Muscle of leg (tissue), 16 donors: ENCODE measurements around the gene CFAP410. TPM values are rescaled to one million over a fixed set of nuclear protein-coding genes. Genes with fewer than 3 reads are reported as not detected.

Experiments
- DNase-seq: peaks from one replicate; pipeline ENCODE4 v3.0.0; 2013
- H3K27ac ChIP-seq: one replicate; pipeline ENCODE4 v1.5.1; 2013; ENCODE audit warnings: mild to moderate bottlenecking, low read length, control low read depth
- H3K27me3 ChIP-seq: one replicate; pipeline ENCODE4 v1.6.1; 2013; ENCODE audit warnings: low read length; ENCODE audit not compliant: control insufficient read depth, insufficient read depth
- H3K36me3 ChIP-seq: one replicate; pipeline ENCODE4 v1.6.1; 2013; ENCODE audit warnings: low read length; ENCODE audit not compliant: control insufficient read depth, insufficient read depth
- H3K4me1 ChIP-seq: one replicate; pipeline ENCODE4 v1.6.1; 2013; ENCODE audit warnings: low read length; ENCODE audit not compliant: control insufficient read depth, insufficient read depth
- H3K4me3 ChIP-seq: one replicate; pipeline ENCODE4 v1.5.1; 2013; ENCODE audit warnings: low read length, control low read depth
- H3K9me3 ChIP-seq: replicated peaks from 2 replicates; pipeline ENCODE4 v1.6.1; 2013; ENCODE audit warnings: low read depth, low read length; ENCODE audit not compliant: control insufficient read depth
- WGBS: methylation state at CpG from one replicate; pipeline ENCODE4 v1.1.5; 2013; ENCODE audit warnings: missing lambda C conversion rate; ENCODE audit not compliant: insufficient coverage; 5-methylcytosine and 5-hydroxymethylcytosine counted together
- long read RNA-seq, 11 donors: transcript quantifications; one replicate each; lab custom pipeline, GENCODE V29; 2026
- polyA plus RNA-seq, 8 donors: library from polyadenylated mRNA; unstranded; fragments of 120-200 nt; gene quantifications; one replicate each; pipeline versions ENCODE4 v1.2.1 to v1.2.3, GENCODE V29; 2013; ENCODE audit warnings: inconsistent platforms in 1 of 8, low replicate concordance in 1 of 8; ENCODE audit not compliant: insufficient read length in 8 of 8, insufficient read depth in 1 of 8
- total RNA-seq: library from RNA; stranded (reverse); fragments of 120-200 nt; gene quantifications from one replicate; pipeline ENCODE4 v1.2.4, GENCODE V29; 2013

The CFAP410 gene
- total RNA-seq (15.9 TPM), polyA plus RNA-seq (10 to 100 TPM; 17.5 to 23.9 (median 20.2) TPM)
- long read RNA-seq, donor 1, partial matches to known transcripts = 0 of 1 reads
- long read RNA-seq, donor 1, other reads (novel, unspliced or antisense) = 0 of 1 reads
- long read RNA-seq, donor 2 = 0 reads
- long read RNA-seq, donor 3 = 0 reads
- long read RNA-seq, donor 4, partial matches to known transcripts = 0 of 1 reads
- long read RNA-seq, donor 4, other reads (novel, unspliced or antisense) = 0 of 1 reads
- long read RNA-seq, donor 5, partial matches to known transcripts = 6 of 14 reads
- long read RNA-seq, donor 5, other reads (novel, unspliced or antisense) = 5 of 14 reads
- long read RNA-seq, donor 6, partial matches to known transcripts = 0 of 10 reads
- long read RNA-seq, donor 6, other reads (novel, unspliced or antisense) = 6 of 10 reads
- long read RNA-seq, donor 7, partial matches to known transcripts = 0 of 1 reads
- long read RNA-seq, donor 7, other reads (novel, unspliced or antisense) = 0 of 1 reads
- long read RNA-seq, donor 8 = 0 reads
- long read RNA-seq, donor 9 = 0 reads
- long read RNA-seq, donor 10 = 0 reads
- long read RNA-seq, donor 11 = 0 reads

- Histone ChIP-seq H3K4me1 (peaks cover 17% of the 10 kb centered on the region), H3K36me3 (peaks cover 24% of the 10 kb centered on the region), H3K27ac (peak within 1 kb of the TSS; percentile 95), H3K4me3 (peak within 1 kb of the TSS; percentile 82), H3K9me3 (no peaks in the 10 kb centered on the region), H3K27me3 (no peaks in the 10 kb centered on the region)
- under 1% methylated on average over 68 of the region's 90 CpGs for WGBS
- DNase-seq = peak; percentile 98
These were observed at the start of gene CFAP410 for GRCh38 chr21:44338971-44339910. TSS of gene CFAP410 (minus strand) at chr21:44339390. CDS start at chr21:44339194, 196 bp downstream.

- Histone ChIP-seq H3K4me3 (no peak overlapping the region), H3K9me3 (peaks cover 9% of the 10 kb centered on the region), H3K27me3 (peaks cover 4% of the 10 kb centered on the region), H3K4me1 (peaks cover 3% of the 10 kb centered on the region), H3K36me3 (no peaks in the 10 kb centered on the region), H3K27ac (no peak overlapping the region)
- no peak for DNase-seq
- no CpG with 5 or more reads among the region's 2 CpGs for WGBS
These were observed 45.8 kb upstream of the CFAP410 start for GRCh38 chr21:44384968-44385367.

GRCh38 chr21:44383216-44383615, 44.0 kb upstream of the CFAP410 start:
- no peak for DNase-seq
- Histone ChIP-seq H3K27ac (no peak overlapping the region), H3K36me3 (no peaks in the 10 kb centered on the region), H3K9me3 (peaks cover 9% of the 10 kb centered on the region), H3K4me1 (peaks cover 4% of the 10 kb centered on the region), H3K27me3 (peaks cover 4% of the 10 kb centered on the region), H3K4me3 (no peak overlapping the region)
- 81% methylated on average over 3 of the region's 4 CpGs for WGBS

- Histone ChIP-seq H3K27me3 (peaks cover 4% of the 10 kb centered on the region), H3K4me3 (no peak overlapping the region), H3K36me3 (no peaks in the 10 kb centered on the region), H3K4me1 (peaks cover 4% of the 10 kb centered on the region), H3K27ac (no peak overlapping the region), H3K9me3 (peaks cover 9% of the 10 kb centered on the region)
- 78% methylated on average over 9 of the region's 9 CpGs for WGBS
- no peak for DNase-seq
These were observed 43.3 kb upstream of the CFAP410 start for GRCh38 chr21:44382536-44382935.

GRCh38 chr21:44381874-44382273, 42.7 kb upstream of the CFAP410 start:
- Histone ChIP-seq H3K27ac (no peak overlapping the region), H3K27me3 (peaks cover 4% of the 10 kb centered on the region), H3K36me3 (no peaks in the 10 kb centered on the region), H3K4me3 (no peak overlapping the region), H3K4me1 (peaks cover 4% of the 10 kb centered on the region), H3K9me3 (peaks cover 5% of the 10 kb centered on the region)
- DNase-seq = no peak

- DNase-seq = no peak
- H3K9me3 ChIP-seq = peaks cover 3% of the 10 kb centered on the region
- no peaks in the 10 kb centered on the region for H3K36me3 ChIP-seq
- no peak overlapping the region for H3K4me3 ChIP-seq
- peaks cover 4% of the 10 kb centered on the region for H3K27me3 ChIP-seq
- peaks cover 4% of the 10 kb centered on the region for H3K4me1 ChIP-seq
- WGBS = 59% methylated on average over 10 of the region's 10 CpGs
- no peak overlapping the region for H3K27ac ChIP-seq
These were observed 41.7 kb upstream of the CFAP410 start for GRCh38 chr21:44380876-44381275.

- DNase-seq = no peak
- H3K4me3 ChIP-seq = no peak overlapping the region
- no peaks in the 10 kb centered on the region for H3K9me3 ChIP-seq
- peaks cover 6% of the 10 kb centered on the region for H3K27me3 ChIP-seq
- H3K27ac ChIP-seq = no peak overlapping the region
- H3K36me3 ChIP-seq = no peaks in the 10 kb centered on the region
- WGBS = 43% methylated on average over 27 of the region's 31 CpGs
- peaks cover 4% of the 10 kb centered on the region for H3K4me1 ChIP-seq
These were observed 41.0 kb upstream of the CFAP410 start for GRCh38 chr21:44379991-44380865.

GRCh38 chr21:44379515-44379848, 40.3 kb upstream of the CFAP410 start:
- H3K4me3 ChIP-seq = no peak overlapping the region
- no peak for DNase-seq
- WGBS = 90% methylated on average over 5 of the region's 5 CpGs
- H3K27ac ChIP-seq = no peak overlapping the region
- no peaks in the 10 kb centered on the region for H3K36me3 ChIP-seq
- peaks cover 4% of the 10 kb centered on the region for H3K4me1 ChIP-seq
- H3K27me3 ChIP-seq = peaks cover 7% of the 10 kb centered on the region
- no peaks in the 10 kb centered on the region for H3K9me3 ChIP-seq

- Histone ChIP-seq H3K9me3 (no peaks in the 10 kb centered on the region), H3K27ac (no peak overlapping the region), H3K36me3 (no peaks in the 10 kb centered on the region), H3K4me3 (no peak overlapping the region), H3K4me1 (peaks cover 4% of the 10 kb centered on the region), H3K27me3 (peaks cover 8% of the 10 kb centered on the region)
- no peak for DNase-seq
- 91% methylated on average over 24 of the region's 34 CpGs for WGBS
These were observed 39.7 kb upstream of the CFAP410 start for GRCh38 chr21:44378646-44379514.
